CD14-positive monocyte (primary cell): ENCODE results near the gene TCF4. TPM values are rescaled to one million over a fixed set of nuclear protein-coding genes. Genes with fewer than 3 reads are reported as not detected.

Source experiments
- DNase-seq, 3 donors: peaks; one replicate each; pipeline ENCODE4 v3.0.0-alpha.2; 2011 to 2022
- H2AFZ ChIP-seq: 2 replicates; pipeline ENCODE4 v1.6.0; 2012; ENCODE audit warnings: mild to moderate bottlenecking, low read depth, low read length, inconsistent platforms; ENCODE audit not compliant: insufficient read depth, poor library complexity, severe bottlenecking
- H3K27ac ChIP-seq, 2 donors: 1 replicate in 1 of 2; 2 replicates in 1 of 2; pipeline ENCODE4 v1.5.1; 2012 to 2013; ENCODE audit warnings: low read length in 2 of 2, control low read depth in 1 of 2, inconsistent platforms in 1 of 2, low read depth in 1 of 2, mild to moderate bottlenecking in 1 of 2
- H3K27me3 ChIP-seq, 2 donors: one replicate each; pipeline versions ENCODE4 v1.6.0 to v1.6.1; 2011 to 2013; ENCODE audit warnings: low read length in 2 of 2; ENCODE audit not compliant: control insufficient read depth in 2 of 2, insufficient read depth in 2 of 2
- H3K36me3 ChIP-seq, 2 donors: replicated peaks in 1 of 2; 1 replicate in 1 of 2; 2 replicates in 1 of 2; pipeline versions ENCODE4 v1.5.1 to v1.6.1; 2012 to 2013; ENCODE audit warnings: low read length in 2 of 2, control low read depth in 1 of 2, inconsistent platforms in 1 of 2, mild to moderate bottlenecking in 1 of 2; ENCODE audit not compliant: insufficient read depth in 2 of 2, control insufficient read depth in 1 of 2
- H3K4me1 ChIP-seq, 2 donors: 1 replicate in 1 of 2; 2 replicates in 1 of 2; pipeline versions ENCODE4 v1.5.1 to v1.6.1; 2012 to 2013; ENCODE audit warnings: low read length in 2 of 2, control low read depth in 1 of 2, inconsistent platforms in 1 of 2, mild to moderate bottlenecking in 1 of 2, moderate library complexity in 1 of 2; ENCODE audit not compliant: insufficient read depth in 2 of 2, control insufficient read depth in 1 of 2
- H3K4me2 ChIP-seq: replicated peaks from 2 replicates; pipeline ENCODE3; 2012; ENCODE audit warnings: low read length, moderate library complexity, mild to moderate bottlenecking; ENCODE audit not compliant: poor library complexity, severe bottlenecking; ENCODE audit errors: extremely low read depth
- H3K4me3 ChIP-seq, 3 experiments: fragments of 200-600 bp in 1 of 3; sonication (generic) in 1 of 3; replicated peaks in 1 of 3; 1 replicate in 2 of 3; 2 replicates in 1 of 3; pipeline ENCODE4 v1.5.1; 2011 to 2013; ENCODE audit warnings: low read length in 3 of 3, mild to moderate bottlenecking in 3 of 3, control low read depth in 2 of 3, low read depth in 2 of 3, inconsistent platforms in 1 of 3, moderate library complexity in 1 of 3
- H3K79me2 ChIP-seq: 2 replicates; pipeline ENCODE4 v1.6.0; 2012; ENCODE audit warnings: mild to moderate bottlenecking, control low read depth, inconsistent platforms, low read length, moderate library complexity; ENCODE audit not compliant: insufficient read depth
- H3K9ac ChIP-seq: 2 replicates; pipeline ENCODE4 v1.6.0; 2017; ENCODE audit warnings: low read length, mild to moderate bottlenecking; ENCODE audit not compliant: insufficient read depth, poor library complexity, severe bottlenecking
- H3K9me3 ChIP-seq, 2 donors: replicated peaks in 1 of 2; 1 replicate in 1 of 2; 2 replicates in 1 of 2; pipeline versions ENCODE4 v1.5.1 to v1.6.1; 2012 to 2013; ENCODE audit warnings: low read length in 2 of 2, control low read depth in 1 of 2; ENCODE audit not compliant: control insufficient read depth in 1 of 2, insufficient read depth in 1 of 2
- H4K20me1 ChIP-seq: 2 replicates; pipeline ENCODE4 v1.6.0; 2012; ENCODE audit warnings: mild to moderate bottlenecking, low read length, control low read depth, moderate library complexity; ENCODE audit not compliant: insufficient read depth
- H3K27ac Mint-ChIP-seq, 7 donors: one replicate each; pipeline ENCODE4 v1.8.0; 2020; ENCODE audit warnings: mild to moderate bottlenecking in 7 of 7, mixed read lengths in 7 of 7, moderate library complexity in 6 of 7, inconsistent platforms in 2 of 7
- H3K27me3 Mint-ChIP-seq, 3 donors: one replicate each; pipeline ENCODE4 v1.8.0; 2021 to 2022; ENCODE audit warnings: low read depth in 3 of 3, mild to moderate bottlenecking in 3 of 3, mixed read lengths in 3 of 3, moderate library complexity in 3 of 3, inconsistent platforms in 1 of 3
- H3K36me3 Mint-ChIP-seq, 2 donors: one replicate each; pipeline ENCODE4 v1.8.0; 2020; ENCODE audit warnings: mixed read lengths in 2 of 2, inconsistent platforms in 1 of 2, mild to moderate bottlenecking in 1 of 2
- H3K4me1 Mint-ChIP-seq: one replicate; pipeline ENCODE4 v1.8.0; 2020; ENCODE audit warnings: mild to moderate bottlenecking, mixed read lengths
- H3K4me3 Mint-ChIP-seq, 2 donors: one replicate each; pipeline ENCODE4 v1.8.0; 2020; ENCODE audit warnings: mild to moderate bottlenecking in 2 of 2, mixed read lengths in 2 of 2, moderate library complexity in 1 of 2
- H3K9me3 Mint-ChIP-seq, 7 donors: one replicate each; pipeline ENCODE4 v1.8.0; 2020 to 2022; ENCODE audit warnings: mixed read lengths in 7 of 7, mild to moderate bottlenecking in 6 of 7, moderate library complexity in 6 of 7, inconsistent platforms in 2 of 7
- WGBS: methylation state at CpG from one replicate; pipeline ENCODE4 v1.1.5; 2013; ENCODE audit warnings: missing lambda C conversion rate; ENCODE audit not compliant: insufficient coverage; 5-methylcytosine and 5-hydroxymethylcytosine counted together
- intact Hi-C, 2 donors: fragments of 100-400 bp; cut with micrococcal nuclease; formaldehyde crosslinking; loops; one replicate each; pipeline versions ENCODE4 v1.15.0 to v1.15.1; 2023
- polyA plus RNA-seq, 3 donors: library from polyadenylated mRNA; depleted of rRNA in 1 of 3; unstranded in 2 of 3; stranded (reverse) in 1 of 3; fragments of 300-500 nt in 2 of 3; fragments of >200 nt in 1 of 3; fragmentation: Illumina TruSeq in 2 of 3; gene quantifications; 1 replicate in 2 of 3; 2 replicates in 1 of 3; pipeline ENCODE4 v1.2.3, GENCODE V29; 2012 to 2021
- TF ChIP-seq, protein P1 (sequence below): fragments of 200-600 bp; IDR thresholded peaks from one replicate; pipeline ENCODE4 v1.8.0; 2022; ENCODE audit warnings: antibody characterized with exemption, mild to moderate bottlenecking

TCF4 gene
- polyA plus RNA-seq, 3 donors, result 5.9 to 12.9 (median 10.7) TPM

GRCh38 chr18:55251254-55251971 is 336.6 kb downstream of the TCF4 start:
- Histone ChIP-seq H4K20me1 (no peaks in the 10 kb centered on the region), H3K4me2 (no peak overlapping the region), H3K4me1 (peaks cover 0 to 5% of the 10 kb centered on the region in 2 donors), H3K9me3 (no peaks in the 10 kb centered on the region), H3K27me3 (no peaks in the 10 kb centered on the region), H3K4me3 (no peak overlapping the region), H3K79me2 (no peaks in the 10 kb centered on the region), H3K9ac (no peak overlapping the region), H2AFZ (no peak overlapping the region), H3K27ac (no peak overlapping the region), H3K36me3 (peaks cover 0 to 7% of the 10 kb centered on the region in 2 donors)
- TF ChIP-seq, protein P1, sequence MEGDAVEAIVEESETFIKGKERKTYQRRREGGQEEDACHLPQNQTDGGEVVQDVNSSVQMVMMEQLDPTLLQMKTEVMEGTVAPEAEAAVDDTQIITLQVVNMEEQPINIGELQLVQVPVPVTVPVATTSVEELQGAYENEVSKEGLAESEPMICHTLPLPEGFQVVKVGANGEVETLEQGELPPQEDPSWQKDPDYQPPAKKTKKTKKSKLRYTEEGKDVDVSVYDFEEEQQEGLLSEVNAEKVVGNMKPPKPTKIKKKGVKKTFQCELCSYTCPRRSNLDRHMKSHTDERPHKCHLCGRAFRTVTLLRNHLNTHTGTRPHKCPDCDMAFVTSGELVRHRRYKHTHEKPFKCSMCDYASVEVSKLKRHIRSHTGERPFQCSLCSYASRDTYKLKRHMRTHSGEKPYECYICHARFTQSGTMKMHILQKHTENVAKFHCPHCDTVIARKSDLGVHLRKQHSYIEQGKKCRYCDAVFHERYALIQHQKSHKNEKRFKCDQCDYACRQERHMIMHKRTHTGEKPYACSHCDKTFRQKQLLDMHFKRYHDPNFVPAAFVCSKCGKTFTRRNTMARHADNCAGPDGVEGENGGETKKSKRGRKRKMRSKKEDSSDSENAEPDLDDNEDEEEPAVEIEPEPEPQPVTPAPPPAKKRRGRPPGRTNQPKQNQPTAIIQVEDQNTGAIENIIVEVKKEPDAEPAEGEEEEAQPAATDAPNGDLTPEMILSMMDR, result no peak
- peaks cover 5 to 14% of the 10 kb centered on the region in 2 donors for H3K36me3 Mint-ChIP-seq
- DNase-seq, result no peak
- WGBS, result 100% methylated on average over 1 of the region's 13 CpGs
- intact Hi-C loops, result no loop called here
- no peak overlapping the region for H3K4me3 Mint-ChIP-seq
- H3K4me1 Mint-ChIP-seq, result peaks cover 10% of the 10 kb centered on the region
- peak overlapping the region in 1 of 7 donors; percentile 20 for H3K27ac Mint-ChIP-seq
- H3K9me3 Mint-ChIP-seq, result no peaks in the 10 kb centered on the region
- H3K27me3 Mint-ChIP-seq, result peaks cover 0 to 2% (median 0%) of the 10 kb centered on the region in 3 donors

- H3K36me3 Mint-ChIP-seq, result peaks cover 3 to 12% of the 10 kb centered on the region in 2 donors
These were observed 337.2 kb downstream of the TCF4 start for GRCh38 chr18:55250768-55251173.

More at GRCh38 chr18:55250768-55251173, 337.2 kb downstream of the TCF4 start:
- no peaks in the 10 kb centered on the region for H3K9me3 ChIP-seq
- no peak for DNase-seq
- H4K20me1 ChIP-seq, result no peaks in the 10 kb centered on the region
- H3K4me2 ChIP-seq, result no peak overlapping the region
- no peak overlapping the region for H3K9ac ChIP-seq
- no peak overlapping the region for H3K4me3 ChIP-seq
- H3K27ac ChIP-seq, result no peak overlapping the region
- H3K36me3 ChIP-seq, result peaks cover 0 to 7% of the 10 kb centered on the region in 2 donors
- H2AFZ ChIP-seq, result no peak overlapping the region
- Mint-ChIP-seq H3K4me3 (no peak overlapping the region), H3K27ac (peak overlapping the region in 1 of 7 donors; percentile 8), H3K4me1 (peaks cover 10% of the 10 kb centered on the region), H3K9me3 (no peaks in the 10 kb centered on the region), H3K27me3 (peaks cover 0 to 2% (median 0%) of the 10 kb centered on the region in 3 donors)
- 94% methylated on average over 3 of the region's 4 CpGs for WGBS
- H3K79me2 ChIP-seq, result no peaks in the 10 kb centered on the region
- no peaks in the 10 kb centered on the region for H3K27me3 ChIP-seq
- H3K4me1 ChIP-seq, result peaks cover 0 to 5% of the 10 kb centered on the region in 2 donors
- TF ChIP-seq, protein P1, result no peak
- intact Hi-C loops, result no loop called here
